A549 (cell line): Measurements from ENCODE around the gene ZNF775.

Experiments
- SREBF2 ChIP-seq: fragments of 450-650 bp; IDR thresholded peaks from 2 replicates; pipeline ENCODE4 v1.6.1; 2014; ENCODE audit warnings: mild to moderate bottlenecking, moderate library complexity
- ZNF302 ChIP-seq: fragments of 250-450 bp; sonication (Bioruptor Pico); IDR thresholded peaks from 2 replicates; pipeline ENCODE4 v1.9.0; 2021; ENCODE audit warnings: inconsistent platforms, mild to moderate bottlenecking, moderate library complexity
- TF ChIP-seq, protein P1 (sequence below): fragments of >200 bp; sonication (Bioruptor Twin); formaldehyde crosslinking; IDR thresholded peaks from 3 replicates; pipeline ENCODE4 v1.5.1; 2016
- TF ChIP-seq, protein P2 (sequence below): fragments of 450-650 bp; IDR thresholded peaks from 2 replicates; pipeline ENCODE4 v1.6.1; 2014; ENCODE audit warnings: antibody characterized with exemption

- TF ChIP-seq, protein P1, sequence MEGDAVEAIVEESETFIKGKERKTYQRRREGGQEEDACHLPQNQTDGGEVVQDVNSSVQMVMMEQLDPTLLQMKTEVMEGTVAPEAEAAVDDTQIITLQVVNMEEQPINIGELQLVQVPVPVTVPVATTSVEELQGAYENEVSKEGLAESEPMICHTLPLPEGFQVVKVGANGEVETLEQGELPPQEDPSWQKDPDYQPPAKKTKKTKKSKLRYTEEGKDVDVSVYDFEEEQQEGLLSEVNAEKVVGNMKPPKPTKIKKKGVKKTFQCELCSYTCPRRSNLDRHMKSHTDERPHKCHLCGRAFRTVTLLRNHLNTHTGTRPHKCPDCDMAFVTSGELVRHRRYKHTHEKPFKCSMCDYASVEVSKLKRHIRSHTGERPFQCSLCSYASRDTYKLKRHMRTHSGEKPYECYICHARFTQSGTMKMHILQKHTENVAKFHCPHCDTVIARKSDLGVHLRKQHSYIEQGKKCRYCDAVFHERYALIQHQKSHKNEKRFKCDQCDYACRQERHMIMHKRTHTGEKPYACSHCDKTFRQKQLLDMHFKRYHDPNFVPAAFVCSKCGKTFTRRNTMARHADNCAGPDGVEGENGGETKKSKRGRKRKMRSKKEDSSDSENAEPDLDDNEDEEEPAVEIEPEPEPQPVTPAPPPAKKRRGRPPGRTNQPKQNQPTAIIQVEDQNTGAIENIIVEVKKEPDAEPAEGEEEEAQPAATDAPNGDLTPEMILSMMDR: no peak
- TF ChIP-seq, protein P2, sequence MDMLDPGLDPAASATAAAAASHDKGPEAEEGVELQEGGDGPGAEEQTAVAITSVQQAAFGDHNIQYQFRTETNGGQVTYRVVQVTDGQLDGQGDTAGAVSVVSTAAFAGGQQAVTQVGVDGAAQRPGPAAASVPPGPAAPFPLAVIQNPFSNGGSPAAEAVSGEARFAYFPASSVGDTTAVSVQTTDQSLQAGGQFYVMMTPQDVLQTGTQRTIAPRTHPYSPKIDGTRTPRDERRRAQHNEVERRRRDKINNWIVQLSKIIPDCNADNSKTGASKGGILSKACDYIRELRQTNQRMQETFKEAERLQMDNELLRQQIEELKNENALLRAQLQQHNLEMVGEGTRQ: no peak
- TF ChIP-seq SREBF2 (no peak), ZNF302 (CRISPR knock-in tag) (no peak)
These were observed 32.5 kb downstream of the ZNF775 start for GRCh38 chr7:150411606-150412005.
